CD4-positive, alpha-beta T cell (primary cell): ENCODE results near the gene SYTL1. TPM values are rescaled to one million over a fixed set of nuclear protein-coding genes. Genes with fewer than 3 reads are reported as not detected.

Experiments
- ATAC-seq: fragments of 200-7000 bp; cut with Tn5 transposase; one replicate; pipeline ENCODE4 v1.10.0; 2022; ENCODE audit warnings: mild to moderate bottlenecking; ENCODE audit not compliant: poor library complexity
- CTCF ChIA-PET: fragments of 350-600 bp; sonication (Branson Sonifier 250); formaldehyde crosslinking; loops from one replicate; lab custom pipeline; 2021; ENCODE audit warnings: antibody characterized with exemption, inconsistent platforms; lab: Charles Lee
- POLR2A ChIA-PET: fragments of 350-600 bp; sonication (Branson Sonifier 250); formaldehyde crosslinking; loops from one replicate; lab custom pipeline; 2021; ENCODE audit warnings: antibody characterized with exemption, inconsistent platforms; lab: Charles Lee
- DNase-seq, 14 experiments: peaks; one replicate each; pipeline ENCODE4 v3.0.0-alpha.2; 2013 to 2020; ENCODE audit warnings: mixed read lengths in 2 of 14
- H3K27ac ChIP-seq, 2 donors: one replicate each; pipeline versions ENCODE4 v1.5.1 to v1.7.0; 2013; ENCODE audit warnings: low read length in 2 of 2, low read depth in 1 of 2, mild to moderate bottlenecking in 1 of 2
- H3K27me3 ChIP-seq, 2 experiments: 1 replicate in 1 of 2; 2 replicates in 1 of 2; pipeline versions ENCODE4 v1.6.1 to v1.7.0; 2013; ENCODE audit warnings: low read length in 2 of 2, control low read depth in 1 of 2, mild to moderate bottlenecking in 1 of 2, moderate library complexity in 1 of 2; ENCODE audit not compliant: insufficient read depth in 2 of 2, control insufficient read depth in 1 of 2
- H3K36me3 ChIP-seq: one replicate; pipeline ENCODE4 v1.6.1; 2013; ENCODE audit warnings: low read length, control low read depth; ENCODE audit not compliant: insufficient read depth
- H3K4me1 ChIP-seq: one replicate; pipeline ENCODE4 v1.6.1; 2013; ENCODE audit warnings: low read length, control low read depth; ENCODE audit not compliant: insufficient read depth
- H3K4me3 ChIP-seq: one replicate; pipeline ENCODE4 v1.5.1; 2013; ENCODE audit warnings: mild to moderate bottlenecking, low read length, moderate library complexity
- H3K9me3 ChIP-seq, 2 experiments: 1 replicate in 1 of 2; 2 replicates in 1 of 2; pipeline versions ENCODE4 v1.6.1 to v1.7.0; 2013; ENCODE audit warnings: low read length in 2 of 2, mild to moderate bottlenecking in 2 of 2, control low read depth in 1 of 2, moderate library complexity in 1 of 2; ENCODE audit not compliant: control insufficient read depth in 1 of 2, insufficient read depth in 1 of 2
- H3K27ac Mint-ChIP-seq: one replicate; pipeline ENCODE4 v1.8.0; 2020; ENCODE audit warnings: mixed read lengths
- H3K27me3 Mint-ChIP-seq: one replicate; pipeline ENCODE4 v1.8.0; 2021; ENCODE audit warnings: mixed read lengths
- H3K36me3 Mint-ChIP-seq: one replicate; pipeline ENCODE4 v1.8.0; 2021; ENCODE audit warnings: low read depth, mixed read lengths
- H3K4me1 Mint-ChIP-seq: one replicate; pipeline ENCODE4 v1.8.0; 2021; ENCODE audit warnings: low read depth, mixed read lengths
- H3K4me3 Mint-ChIP-seq: one replicate; pipeline ENCODE4 v1.8.0; 2020; ENCODE audit warnings: mild to moderate bottlenecking, mixed read lengths
- H3K9me3 Mint-ChIP-seq: one replicate; pipeline ENCODE4 v1.8.0; 2020; ENCODE audit warnings: mixed read lengths
- CTCF ChIP-seq: fragments of 200-600 bp; IDR thresholded peaks from one replicate; pipeline ENCODE4 v1.8.0; 2022; ENCODE audit warnings: antibody characterized with exemption, mild to moderate bottlenecking
- intact Hi-C, 2 experiments: fragments of 100-400 bp; cut with DNase I in 1 of 2; cut with micrococcal nuclease in 1 of 2; formaldehyde crosslinking; loops; one replicate each; pipeline versions ENCODE4 v1.15.1 to v1.9.0; 2023 to 2025; cut with DNase I, micrococcal nuclease
- total RNA-seq, 174 experiments: library from RNA in 2 of 174; stranded (reverse) in 2 of 174; gene quantifications; one replicate each; pipeline ENCODE4 v1.2.3 and lab custom pipeline; 2021 to 2026

SYTL1 gene
- total RNA-seq, 2 experiments from 2014 or later: 135 to 140 TPM

- Histone ChIP-seq H3K36me3 (peaks cover 2% of the 10 kb centered on the region), H3K9me3 (no peaks in the 10 kb centered on the region), H3K27ac (no peak overlapping the region), H3K27me3 (no peaks in the 10 kb centered on the region), H3K4me1 (peaks cover 61% of the 10 kb centered on the region), H3K4me3 (no peak overlapping the region)
- no peaks in the 10 kb centered on the region for H3K9me3 Mint-ChIP-seq
- intact Hi-C loops: no loop called here
- DNase-seq: peak in 1 of 14 experiments; percentile 20
- POLR2A ChIA-PET: interaction anchor here (0.8 to 5.0 kb wide), 11 partner anchors 8 to 246 kb away, joined by 3 to 56 read pairs (median 5); partner anchors contain the start of genes AHDC1, MAP3K6, SYTL1 and TMEM222
- H3K4me3 Mint-ChIP-seq: peak overlapping the region; percentile 83
- CTCF ChIA-PET: interaction anchor here (0.5 to 3.4 kb wide), 19 partner anchors 8 to 508 kb away, joined by 3 to 33 read pairs (median 5); partner anchors contain the start of genes CD164L2, MAP3K6 and SYTL1
- no peak for ATAC-seq
- no peak overlapping the region for H3K27ac Mint-ChIP-seq
- H3K36me3 Mint-ChIP-seq: no peaks in the 10 kb centered on the region
- no peaks in the 10 kb centered on the region for H3K27me3 Mint-ChIP-seq
- no peak for TF ChIP-seq CTCF
- H3K4me1 Mint-ChIP-seq: peaks cover 52% of the 10 kb centered on the region
Observed at GRCh38 chr1:27358038-27358927, 16.5 kb downstream of the SYTL1 start.

GRCh38 chr1:27358928-27359313 lies 17.1 kb downstream of the SYTL1 start:
- H3K4me3 Mint-ChIP-seq: peak overlapping the region; percentile 60
- H3K4me1 Mint-ChIP-seq: peaks cover 55% of the 10 kb centered on the region
- no peak overlapping the region for H3K27ac Mint-ChIP-seq
- intact Hi-C loops: no loop called here
- H3K4me3 ChIP-seq: no peak overlapping the region
- ChIA-PET POLR2A (interaction anchor here (1.0 to 5.0 kb wide), 3 partner anchors 10 to 18 kb away, joined by 3 to 56 read pairs (median 7); partner anchors contain the start of gene SYTL1), CTCF (interaction anchor here (2.9 kb wide), 1 partner anchor 17 kb away, joined by 30 read pairs; the partner anchor contains the start of gene SYTL1)
- H3K4me1 ChIP-seq: peaks cover 61% of the 10 kb centered on the region
- no peaks in the 10 kb centered on the region for H3K27me3 Mint-ChIP-seq
- DNase-seq: no peak
- H3K27ac ChIP-seq: no peak overlapping the region
- no peaks in the 10 kb centered on the region for H3K27me3 ChIP-seq
- no peaks in the 10 kb centered on the region for H3K36me3 Mint-ChIP-seq
- H3K9me3 Mint-ChIP-seq: no peaks in the 10 kb centered on the region
- no peak for ATAC-seq
- H3K36me3 ChIP-seq: peaks cover 2% of the 10 kb centered on the region
- no peak for TF ChIP-seq CTCF
- H3K9me3 ChIP-seq: no peaks in the 10 kb centered on the region

- H3K4me1 ChIP-seq: peaks cover 66% of the 10 kb centered on the region
- intact Hi-C loops: no loop called here
- TF ChIP-seq CTCF: no peak
- ChIA-PET POLR2A (interaction anchor here (5.0 kb wide), 1 partner anchor 19 kb away, joined by 56 read pairs; the partner anchor contains the start of gene SYTL1), CTCF (no interaction called here)
- Mint-ChIP-seq H3K9me3 (no peaks in the 10 kb centered on the region), H3K4me1 (peaks cover 56% of the 10 kb centered on the region), H3K4me3 (peak overlapping the region; percentile 82), H3K27me3 (no peaks in the 10 kb centered on the region), H3K27ac (peak overlapping the region; percentile 59), H3K36me3 (no peaks in the 10 kb centered on the region)
- ATAC-seq: peak; percentile 10
- H3K27ac ChIP-seq: no peak overlapping the region
- H3K36me3 ChIP-seq: peaks cover 2% of the 10 kb centered on the region
- H3K4me3 ChIP-seq: peak overlapping the region; percentile 47
- DNase-seq: no peak
- H3K9me3 ChIP-seq: no peaks in the 10 kb centered on the region
- no peaks in the 10 kb centered on the region for H3K27me3 ChIP-seq
Observed at GRCh38 chr1:27359822-27360158, 18.0 kb downstream of the SYTL1 start.
